OCI-LY3 (cell line): ENCODE measurements around the gene ASB1.

ENCODE experiments used
- H2AFZ ChIP-seq: fragments of 200-600, 300-600 bp; shearing (Covaris generic); 2 replicates; pipeline ENCODE4 v1.6.0; 2014; ENCODE audit warnings: antibody characterized with exemption, low read depth, low read length
- H3K27ac ChIP-seq: fragments of 200-600, 300-600 bp; sonication (generic); 2 replicates; pipeline ENCODE4 v1.5.1; 2014; ENCODE audit warnings: mild to moderate bottlenecking, low read length, moderate library complexity, mixed read lengths
- H3K27me3 ChIP-seq: fragments of 200-600, 300-600 bp; sonication (generic); 2 replicates; pipeline ENCODE4 v1.6.1; 2014; ENCODE audit warnings: low read depth, low read length, mixed read lengths
- H3K36me3 ChIP-seq: fragments of 200-600, 300-600 bp; sonication (generic); replicated peaks from 2 replicates; pipeline ENCODE3; 2014; ENCODE audit warnings: low read depth, low read length, mixed read lengths
- H3K4me1 ChIP-seq: fragments of 300-600, 200-600 bp; sonication (generic); 2 replicates; pipeline ENCODE4 v1.6.1; 2014; ENCODE audit warnings: low read length, mixed read lengths
- H3K4me2 ChIP-seq: fragments of 200-600, 300-600 bp; sonication (generic); 2 replicates; pipeline ENCODE4 v1.6.1; 2014; ENCODE audit warnings: low read length, mixed read lengths
- H3K4me3 ChIP-seq: fragments of 300-600, 200-600 bp; sonication (generic); 2 replicates; pipeline ENCODE4 v1.5.1; 2014; ENCODE audit warnings: antibody characterized with exemption, mild to moderate bottlenecking, low read length, moderate library complexity
- H3K79me2 ChIP-seq: fragments of 300-600, 200-600 bp; shearing (Covaris generic); 2 replicates; pipeline ENCODE4 v1.6.1; 2014; ENCODE audit warnings: mild to moderate bottlenecking, low read length, mixed read lengths
- H3K9ac ChIP-seq: fragments of 300-600, 200-600 bp; shearing (Covaris generic); 2 replicates; pipeline ENCODE4 v1.6.0; 2014; ENCODE audit warnings: mild to moderate bottlenecking, low read length, moderate library complexity
- H3K9me3 ChIP-seq: fragments of 200-600, 300-600 bp; shearing (Covaris generic); 2 replicates; pipeline ENCODE4 v1.6.1; 2014; ENCODE audit warnings: low read length, mixed read lengths; ENCODE audit not compliant: insufficient read depth
- H4K20me1 ChIP-seq: fragments of 200-600, 300-600 bp; sonication (generic); 2 replicates; pipeline ENCODE4 v1.6.1; 2016; ENCODE audit warnings: low read length, mixed read lengths; ENCODE audit not compliant: insufficient read depth
- CTCF ChIP-seq: fragments of 200-600, 300-600 bp; sonication (generic); IDR thresholded peaks from 2 replicates; pipeline ENCODE4 v1.5.1; 2014; ENCODE audit warnings: antibody characterized with exemption, low read length, low read depth
- EZH2phosphoT487 ChIP-seq: fragments of 200-600 bp; shearing (Covaris generic); IDR thresholded peaks from 2 replicates; pipeline ENCODE4 v1.6.1; 2018; ENCODE audit warnings: antibody characterized with exemption, mixed run types, low read depth

Gene ASB1

DNA sequence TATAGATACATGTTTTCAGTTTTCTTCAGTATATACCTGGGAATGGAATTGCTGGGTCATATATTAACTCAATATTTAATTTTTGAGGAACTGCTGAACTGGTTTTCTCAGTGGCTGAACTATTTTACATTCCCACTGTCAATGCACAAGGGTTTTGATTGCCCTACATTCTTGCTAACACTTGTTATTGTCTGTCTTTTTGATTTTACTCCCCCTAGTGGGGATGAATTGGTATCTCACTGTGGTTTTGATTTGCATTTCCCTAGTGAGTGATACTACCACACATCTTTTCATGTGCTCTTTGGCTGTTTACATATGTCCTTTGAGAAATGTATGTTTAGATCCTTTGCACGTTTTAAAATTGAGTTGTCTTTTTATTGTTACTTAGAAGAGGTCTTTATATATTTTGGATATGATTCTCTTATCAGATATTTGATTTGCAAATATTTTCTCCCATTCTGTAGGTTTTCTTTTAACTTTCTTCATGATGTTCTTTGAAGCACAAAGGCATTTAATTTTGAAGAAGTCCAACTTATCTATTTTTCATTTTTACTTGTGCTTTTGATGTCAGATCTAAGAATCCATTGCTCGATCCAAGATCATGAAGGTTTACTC is 36.2 kb downstream of the ASB1 start:
- Histone ChIP-seq H3K36me3 (no peaks in the 10 kb centered on the region), H4K20me1 (no peaks in the 10 kb centered on the region), H3K27me3 (no peaks in the 10 kb centered on the region), H3K9me3 (no peaks in the 10 kb centered on the region), H3K79me2 (no peaks in the 10 kb centered on the region), H3K4me1 (no peaks in the 10 kb centered on the region), H3K4me2 (no peak overlapping the region), H2AFZ (no peak overlapping the region), H3K9ac (no peak overlapping the region), H3K27ac (no peak overlapping the region), H3K4me3 (no peak overlapping the region)
- no peak for TF ChIP-seq EZH2phosphoT487
- TF ChIP-seq CTCF: peak; percentile 53

DNA sequence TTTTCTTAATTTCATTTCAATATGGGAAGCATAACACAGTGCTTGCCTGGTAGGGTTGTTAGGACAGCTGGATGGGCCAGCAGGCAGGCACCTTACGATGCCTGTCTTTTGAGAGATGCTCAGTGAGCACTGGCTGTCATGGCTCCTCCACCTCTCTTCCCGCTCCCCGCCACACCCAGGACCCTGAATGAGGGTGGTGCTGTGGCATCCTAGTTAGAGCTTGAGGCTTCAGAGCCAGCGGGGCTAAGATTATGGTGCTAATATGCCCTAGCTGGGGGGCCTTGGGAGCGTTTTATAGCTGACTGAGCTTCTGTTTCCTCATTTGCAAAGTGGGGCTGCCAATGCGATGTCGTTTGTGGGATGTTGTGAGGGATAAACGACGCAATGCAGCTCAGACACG is 37.7 kb downstream of the ASB1 start:
- Histone ChIP-seq H3K9me3 (no peaks in the 10 kb centered on the region), H3K36me3 (no peaks in the 10 kb centered on the region), H3K27ac (no peak overlapping the region), H3K9ac (no peak overlapping the region), H3K4me2 (no peak overlapping the region), H2AFZ (no peak overlapping the region), H3K4me3 (no peak overlapping the region), H3K4me1 (no peaks in the 10 kb centered on the region), H4K20me1 (no peaks in the 10 kb centered on the region), H3K79me2 (no peaks in the 10 kb centered on the region), H3K27me3 (no peaks in the 10 kb centered on the region)
- TF ChIP-seq EZH2phosphoT487 (no peak), CTCF (no peak)

- Histone ChIP-seq H3K27me3 (no peaks in the 10 kb centered on the region), H3K4me1 (no peaks in the 10 kb centered on the region), H3K27ac (no peak overlapping the region), H3K4me3 (no peak overlapping the region), H2AFZ (no peak overlapping the region), H4K20me1 (no peaks in the 10 kb centered on the region), H3K4me2 (no peak overlapping the region), H3K9ac (no peak overlapping the region), H3K9me3 (no peaks in the 10 kb centered on the region), H3K36me3 (no peaks in the 10 kb centered on the region), H3K79me2 (no peaks in the 10 kb centered on the region)
- TF ChIP-seq EZH2phosphoT487 (no peak), CTCF (no peak)
These were observed 38.9 kb downstream of the ASB1 start for GRCh38 chr2:238465487-238466242.

GRCh38 chr2:238466243-238466756 is 39.6 kb downstream of the ASB1 start:
- H3K9ac ChIP-seq: no peak overlapping the region
- no peak overlapping the region for H3K4me3 ChIP-seq
- no peaks in the 10 kb centered on the region for H3K4me1 ChIP-seq
- H3K27me3 ChIP-seq: no peaks in the 10 kb centered on the region
- no peak for TF ChIP-seq CTCF
- TF ChIP-seq EZH2phosphoT487: no peak
- H4K20me1 ChIP-seq: no peaks in the 10 kb centered on the region
- H3K4me2 ChIP-seq: no peak overlapping the region
- no peak overlapping the region for H3K27ac ChIP-seq
- H3K36me3 ChIP-seq: no peaks in the 10 kb centered on the region
- no peak overlapping the region for H2AFZ ChIP-seq
- no peaks in the 10 kb centered on the region for H3K79me2 ChIP-seq
- H3K9me3 ChIP-seq: no peaks in the 10 kb centered on the region
